Tibial nerve (tissue), 4 donors: ENCODE data around the gene HNF4A. TPM values are rescaled to one million over a fixed set of nuclear protein-coding genes. Genes with fewer than 3 reads are reported as not detected.

Experiments used
- DNase-seq, 2 donors: peaks; one replicate each; pipeline ENCODE4 v3.0.0-alpha.2; 2019; ENCODE audit warnings: low spot score in 2 of 2
- H3K27ac ChIP-seq, 4 donors: fragments of 200-600 bp; sonication (generic) in 3 of 4; one replicate each; pipeline ENCODE4 v1.5.1; 2017 to 2019; ENCODE audit warnings: mild to moderate bottlenecking in 1 of 4
- H3K27me3 ChIP-seq, 2 donors: fragments of 200-600 bp; sonication (generic) in 1 of 2; one replicate each; pipeline versions ENCODE4 v1.5.1 to v1.6.0; 2017 to 2019
- H3K36me3 ChIP-seq, 3 donors: fragments of 200-600 bp; sonication (generic); one replicate each; pipeline ENCODE4 v1.5.1; 2018 to 2019
- H3K4me1 ChIP-seq, 4 donors: fragments of 200-600 bp; sonication (generic) in 3 of 4; one replicate each; pipeline ENCODE4 v1.5.1; 2017 to 2019
- H3K4me3 ChIP-seq, 4 donors: fragments of 200-600 bp; sonication (generic) in 3 of 4; one replicate each; pipeline ENCODE4 v1.5.1; 2017 to 2019; ENCODE audit warnings: mild to moderate bottlenecking in 1 of 4, moderate library complexity in 1 of 4
- H3K9me3 ChIP-seq, 4 donors: fragments of 200-600 bp; sonication (generic) in 3 of 4; one replicate each; pipeline ENCODE4 v1.5.1; 2017 to 2019
- EP300 ChIP-seq, 2 donors: sonication (generic); formaldehyde crosslinking; IDR thresholded peaks; one replicate each; pipeline ENCODE4 v1.6.1; 2017; ENCODE audit warnings: antibody characterized with exemption in 2 of 2, mild to moderate bottlenecking in 1 of 2
- POLR2A ChIP-seq, 2 donors: fragments of 450-650 bp; IDR thresholded peaks; one replicate each; pipeline ENCODE4 v1.6.1; 2017; ENCODE audit warnings: antibody characterized with exemption in 2 of 2, mild to moderate bottlenecking in 2 of 2, moderate library complexity in 2 of 2
- WGBS, 2 donors: methylation state at CpG; one replicate each; pipeline ENCODE4 v1.1.5; 2018; 5-methylcytosine and 5-hydroxymethylcytosine counted together
- total RNA-seq, 4 donors: library from RNA; depleted of rRNA; stranded (reverse); fragments of >200 nt; gene quantifications; one replicate each; pipeline ENCODE4 v1.1.0, GENCODE V29; 2016
- TF ChIP-seq, protein P1 (sequence below), 5 experiments: fragments of 200-600 bp in 3 of 5; fragments of 450-650 bp in 2 of 5; sonication (generic) in 3 of 5; IDR thresholded peaks; one replicate each; pipeline ENCODE4 v1.5.1; 2016 to 2019; ENCODE audit warnings: antibody characterized with exemption in 5 of 5, mild to moderate bottlenecking in 3 of 5, moderate library complexity in 2 of 5

The HNF4A gene
- total RNA-seq, 4 donors from 2014 or later: not detected

DNA sequence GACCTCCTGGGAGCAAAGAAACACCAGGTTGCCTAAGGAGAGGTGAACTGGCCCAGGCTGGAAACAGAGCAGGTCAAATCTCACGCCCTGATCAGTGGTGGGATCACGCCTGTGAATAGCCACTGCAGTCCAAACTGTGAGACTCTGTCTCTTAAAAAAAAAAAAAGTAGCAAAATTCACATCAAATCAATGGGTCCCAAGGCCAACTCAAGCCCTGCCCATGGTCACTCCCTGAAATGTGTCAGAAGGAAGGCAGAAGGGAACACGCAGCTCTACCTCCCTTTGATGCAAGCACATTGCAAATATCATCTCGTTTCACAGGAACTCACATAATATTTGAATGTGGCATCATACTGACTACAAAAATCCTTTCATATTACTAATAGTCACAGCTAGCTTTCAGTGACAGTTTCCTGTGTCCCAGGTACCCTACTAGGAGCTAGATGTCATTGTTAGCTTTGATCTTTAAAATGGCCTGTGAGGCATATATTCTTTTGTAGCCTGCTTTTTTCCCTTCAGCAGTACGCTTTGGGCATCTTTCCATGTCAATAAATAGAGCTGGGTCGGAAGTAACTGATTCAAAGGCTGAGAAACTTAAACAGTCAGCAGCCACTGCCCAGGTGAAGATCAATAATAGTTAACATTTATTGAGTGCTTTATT is 105.8 kb downstream of the HNF4A start:
- no peaks in the 10 kb centered on the region for H3K9me3 ChIP-seq
- no peak for TF ChIP-seq POLR2A (IDR thresholded peaks at IDR 0.05)
- TF ChIP-seq EP300 (IDR thresholded peaks at IDR 0.05): no peak
- TF ChIP-seq, protein P1, sequence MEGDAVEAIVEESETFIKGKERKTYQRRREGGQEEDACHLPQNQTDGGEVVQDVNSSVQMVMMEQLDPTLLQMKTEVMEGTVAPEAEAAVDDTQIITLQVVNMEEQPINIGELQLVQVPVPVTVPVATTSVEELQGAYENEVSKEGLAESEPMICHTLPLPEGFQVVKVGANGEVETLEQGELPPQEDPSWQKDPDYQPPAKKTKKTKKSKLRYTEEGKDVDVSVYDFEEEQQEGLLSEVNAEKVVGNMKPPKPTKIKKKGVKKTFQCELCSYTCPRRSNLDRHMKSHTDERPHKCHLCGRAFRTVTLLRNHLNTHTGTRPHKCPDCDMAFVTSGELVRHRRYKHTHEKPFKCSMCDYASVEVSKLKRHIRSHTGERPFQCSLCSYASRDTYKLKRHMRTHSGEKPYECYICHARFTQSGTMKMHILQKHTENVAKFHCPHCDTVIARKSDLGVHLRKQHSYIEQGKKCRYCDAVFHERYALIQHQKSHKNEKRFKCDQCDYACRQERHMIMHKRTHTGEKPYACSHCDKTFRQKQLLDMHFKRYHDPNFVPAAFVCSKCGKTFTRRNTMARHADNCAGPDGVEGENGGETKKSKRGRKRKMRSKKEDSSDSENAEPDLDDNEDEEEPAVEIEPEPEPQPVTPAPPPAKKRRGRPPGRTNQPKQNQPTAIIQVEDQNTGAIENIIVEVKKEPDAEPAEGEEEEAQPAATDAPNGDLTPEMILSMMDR (IDR thresholded peaks at IDR 0.05): peak in 1 of 5 experiments; percentile 3
- DNase-seq: no peak
- WGBS, 2 donors: 62 to 65% methylated on average over 6 of the region's 6 CpGs
- no peaks in the 10 kb centered on the region for H3K36me3 ChIP-seq
- H3K27me3 ChIP-seq: no peaks in the 10 kb centered on the region
- peaks cover 0 to 3% (median 0%) of the 10 kb centered on the region in 4 donors for H3K4me1 ChIP-seq
- H3K4me3 ChIP-seq: no peak overlapping the region
- peak overlapping the region in 2 of 4 donors; percentile 37 to 40 for H3K27ac ChIP-seq

DNA sequence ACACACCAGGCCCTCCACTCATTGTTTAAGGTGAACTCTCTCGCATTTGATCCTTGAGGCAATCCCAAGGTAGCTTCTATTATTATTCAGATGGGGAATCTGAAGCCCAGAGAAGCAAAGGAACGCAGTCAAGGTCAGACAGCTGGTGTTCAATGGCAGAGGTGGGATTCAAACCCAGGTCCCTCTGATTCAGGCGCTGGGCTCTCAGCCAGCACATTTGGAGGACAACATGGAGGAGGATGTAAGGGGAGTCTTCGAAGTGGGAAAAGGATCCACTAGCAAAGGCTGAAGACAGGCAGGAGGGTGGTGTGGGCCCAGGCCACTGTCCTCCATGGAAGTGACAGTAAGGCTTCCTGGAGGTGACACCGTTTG is 106.3 kb downstream of the HNF4A start:
- no peaks in the 10 kb centered on the region for H3K9me3 ChIP-seq
- H3K36me3 ChIP-seq: no peaks in the 10 kb centered on the region
- no peak for DNase-seq
- H3K4me1 ChIP-seq: peaks cover 0 to 3% (median 0%) of the 10 kb centered on the region in 4 donors
- no peak overlapping the region for H3K4me3 ChIP-seq
- TF ChIP-seq POLR2A (IDR thresholded peaks at IDR 0.05) (no peak), EP300 (IDR thresholded peaks at IDR 0.05) (no peak)
- TF ChIP-seq, protein P1 (IDR thresholded peaks at IDR 0.05): no peak
- no peaks in the 10 kb centered on the region for H3K27me3 ChIP-seq
- 62 to 64% methylated on average over 5 of the region's 5 CpGs for WGBS, 2 donors
- peak overlapping the region in 1 of 4 donors; percentile 37 for H3K27ac ChIP-seq

DNA sequence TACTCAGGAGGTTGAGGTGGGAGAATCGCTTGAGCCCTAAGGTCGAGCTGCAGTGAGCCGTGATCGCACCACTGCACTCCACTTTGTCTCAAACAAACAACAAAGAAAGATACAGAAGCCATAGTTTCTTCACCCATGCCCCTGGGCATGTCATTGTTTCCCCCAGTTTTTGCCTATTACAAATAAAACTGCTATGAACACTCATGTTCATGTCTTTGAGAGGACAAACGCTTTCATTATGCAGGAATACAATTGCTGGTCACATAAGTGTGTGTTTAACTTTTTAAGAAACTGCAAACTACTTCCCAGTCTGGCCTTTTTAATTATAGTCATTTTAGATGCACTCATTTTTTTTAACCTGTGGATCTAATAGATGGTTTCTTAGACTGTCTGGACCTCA is 108.0 kb downstream of the HNF4A start:
- no peak for DNase-seq
- H3K9me3 ChIP-seq: no peaks in the 10 kb centered on the region
- H3K36me3 ChIP-seq: no peaks in the 10 kb centered on the region
- TF ChIP-seq EP300 (IDR thresholded peaks at IDR 0.05) (no peak), POLR2A (IDR thresholded peaks at IDR 0.05) (no peak)
- TF ChIP-seq, protein P1 (IDR thresholded peaks at IDR 0.05): no peak
- H3K27me3 ChIP-seq: no peaks in the 10 kb centered on the region
- 52 to 59% methylated on average over 5 of the region's 5 CpGs for WGBS, 2 donors
- no peak overlapping the region for H3K4me3 ChIP-seq
- peaks cover 0 to 8% (median 1%) of the 10 kb centered on the region in 4 donors for H3K4me1 ChIP-seq
- no peak overlapping the region for H3K27ac ChIP-seq

DNA sequence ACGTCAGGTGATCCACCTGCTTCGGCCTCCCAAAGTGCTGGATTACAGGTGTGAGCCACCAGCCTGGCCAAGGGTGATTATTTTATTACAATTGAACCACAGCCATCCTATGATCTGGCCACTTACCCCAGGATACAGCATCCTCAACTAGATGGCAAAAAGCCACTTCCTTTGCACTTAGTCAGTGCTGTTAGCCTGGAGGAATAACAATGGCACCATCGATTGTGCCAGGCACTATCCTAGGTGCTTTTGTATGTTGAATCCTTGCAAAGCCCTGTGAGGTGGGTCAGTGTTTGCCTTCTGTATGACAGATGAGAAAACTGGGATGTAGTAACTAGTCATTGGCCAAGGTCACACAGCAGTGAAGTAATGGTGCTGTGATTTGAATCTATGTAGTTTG is 109.0 kb downstream of the HNF4A start:
- H3K4me3 ChIP-seq: no peak overlapping the region
- no peaks in the 10 kb centered on the region for H3K36me3 ChIP-seq
- 90% methylated on average over 3 of the region's 3 CpGs for WGBS, 2 donors
- TF ChIP-seq EP300 (IDR thresholded peaks at IDR 0.05): no peak
- TF ChIP-seq, protein P1 (IDR thresholded peaks at IDR 0.05): no peak
- no peak for TF ChIP-seq POLR2A (IDR thresholded peaks at IDR 0.05)
- peak overlapping the region in 1 of 4 donors; percentile 81 for H3K27ac ChIP-seq
- peaks cover 0 to 11% (median 1%) of the 10 kb centered on the region in 4 donors for H3K4me1 ChIP-seq
- no peaks in the 10 kb centered on the region for H3K27me3 ChIP-seq
- DNase-seq: no peak
- H3K9me3 ChIP-seq: no peaks in the 10 kb centered on the region

DNA sequence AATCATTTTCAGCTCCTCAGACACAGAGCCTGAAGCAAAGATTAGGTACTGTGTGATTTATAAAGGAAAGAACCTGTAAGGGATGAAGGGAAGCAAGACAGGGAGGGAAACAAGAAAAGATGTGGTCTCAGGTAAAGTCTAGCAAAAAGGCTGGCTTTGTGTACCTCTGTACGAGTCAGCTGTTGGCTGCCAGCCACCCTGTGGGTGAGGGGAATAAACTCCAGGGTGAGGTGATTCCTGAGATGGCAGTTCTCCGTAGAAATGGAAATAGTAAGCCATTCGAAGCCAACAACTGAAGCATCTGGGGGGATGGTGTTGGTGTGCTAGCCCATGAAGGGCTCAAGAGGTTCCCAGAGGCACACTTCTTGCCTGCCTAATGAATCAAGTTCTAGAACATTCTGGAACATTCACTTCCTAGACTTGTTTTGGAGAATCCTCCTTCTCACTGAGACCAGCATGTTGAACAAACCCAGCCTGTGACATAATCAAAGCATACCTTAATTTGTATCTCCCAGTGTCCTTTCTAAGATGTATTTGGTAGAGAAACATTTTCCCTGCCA is 109.6 kb downstream of the HNF4A start:
- Histone ChIP-seq H3K27ac (peak overlapping the region in 1 of 4 donors; percentile 81), H3K27me3 (no peaks in the 10 kb centered on the region), H3K36me3 (no peaks in the 10 kb centered on the region), H3K4me3 (no peak overlapping the region), H3K4me1 (peaks cover 0 to 11% (median 1%) of the 10 kb centered on the region in 4 donors), H3K9me3 (no peaks in the 10 kb centered on the region)
- TF ChIP-seq, protein P1 (IDR thresholded peaks at IDR 0.05): no peak
- no peak for TF ChIP-seq POLR2A (IDR thresholded peaks at IDR 0.05)
- TF ChIP-seq EP300 (IDR thresholded peaks at IDR 0.05): peak in 1 of 2 donors; percentile 17
- no peak for DNase-seq
- WGBS, 2 donors: 50% methylated on average over 3 of the region's 3 CpGs
